Peyer's patch (tissue), 4 donors: ENCODE measurements around the gene PMM2.

ENCODE experiments used
- CTCF ChIP-seq, 6 experiments: fragments of 450-650 bp in 4 of 6; fragments of 200-600 bp in 2 of 6; sonication (generic) in 1 of 6; IDR thresholded peaks; one replicate each; pipeline ENCODE4 v1.5.1; 2017 to 2019; ENCODE audit warnings: antibody characterized with exemption in 6 of 6, mild to moderate bottlenecking in 3 of 6, moderate library complexity in 1 of 6
- POLR2A ChIP-seq, 2 donors: fragments of 450-650 bp; IDR thresholded peaks; one replicate each; pipeline ENCODE4 v1.5.1; 2017; ENCODE audit warnings: antibody characterized with exemption in 2 of 2, mild to moderate bottlenecking in 2 of 2, moderate library complexity in 2 of 2

- TF ChIP-seq CTCF (IDR thresholded peaks at IDR 0.05) (no peak), POLR2A (IDR thresholded peaks at IDR 0.05) (no peak)
Measured at GRCh38 chr16:8831450-8831849, 33.8 kb downstream of the PMM2 start.
